Measurements from ENCODE around the gene ELN. TPM values are rescaled to one million over a fixed set of nuclear protein-coding genes. Genes with fewer than 3 reads are reported as not detected.

ELN gene
- total RNA-seq, 1 donor from 2014 or later: 0.47 TPM

DNA sequence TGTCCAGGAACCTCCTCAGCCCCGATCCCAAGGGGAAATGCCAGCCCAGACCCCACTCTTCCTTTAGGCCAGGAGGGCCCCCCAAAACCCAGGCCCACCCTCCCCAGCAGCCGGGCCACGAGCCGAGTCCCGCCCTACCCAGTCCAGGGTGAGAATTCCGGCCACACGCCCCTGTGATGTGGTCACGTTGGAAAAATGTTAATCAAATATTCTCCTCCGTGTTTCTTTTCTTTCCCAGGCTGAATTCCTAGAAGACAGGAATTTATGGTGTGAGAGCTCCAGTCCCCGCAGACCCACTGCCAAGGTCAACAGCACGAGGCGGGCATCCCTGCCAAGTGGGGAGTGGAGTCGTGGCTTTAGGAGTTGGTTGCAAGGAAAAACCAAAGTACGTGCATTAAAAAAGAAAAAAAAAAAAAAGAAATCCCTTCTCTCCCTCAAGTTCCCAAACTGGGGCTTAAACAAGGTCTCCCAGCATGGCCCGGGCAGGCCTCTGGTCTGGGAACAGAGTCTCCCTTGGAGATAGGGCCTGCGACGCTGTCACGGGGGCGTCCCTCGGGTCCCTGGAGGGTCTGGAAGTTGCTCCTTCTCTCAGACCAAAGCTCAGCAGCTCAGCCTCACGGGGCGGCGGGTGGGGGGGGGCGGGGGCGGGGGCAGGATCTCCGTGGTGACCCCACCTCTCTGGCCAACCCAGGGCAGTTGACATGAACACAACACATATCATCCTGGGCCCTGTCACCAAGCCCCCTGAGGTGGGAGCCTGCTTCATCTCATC is 28.1 kb upstream of the ELN start:
- DNase-seq (ENCODE audit: low spot score): no peak
- Histone ChIP-seq H3K79me2 (ENCODE audit: low read depth) (no peaks in the 10 kb centered on the region), H3K4me3 (no peak overlapping the region), H3K9ac (no peak overlapping the region), H3K27ac (no peak overlapping the region), H2AFZ (replicated peaks) (no peak overlapping the region), H3K36me3 (no peaks in the 10 kb centered on the region), H3K4me2 (no peak overlapping the region), H3F3A (ENCODE audit: low read depth) (no peaks in the 10 kb centered on the region), H4K20me1 (ENCODE audit: low read depth) (no peaks in the 10 kb centered on the region), H3K27me3 (no peaks in the 10 kb centered on the region), H3K4me1 (no peaks in the 10 kb centered on the region), H3K9me3 (ENCODE audit: low read depth) (no peaks in the 10 kb centered on the region)
- H3K4me3 Mint-ChIP-seq: no peak overlapping the region
- peaks cover 10% of the 10 kb centered on the region for H3K9me3 Mint-ChIP-seq
- H3K27me3 Mint-ChIP-seq (ENCODE audit: insufficient read depth, low read depth): peaks cover 5% of the 10 kb centered on the region
- TF ChIP-seq, protein P1, sequence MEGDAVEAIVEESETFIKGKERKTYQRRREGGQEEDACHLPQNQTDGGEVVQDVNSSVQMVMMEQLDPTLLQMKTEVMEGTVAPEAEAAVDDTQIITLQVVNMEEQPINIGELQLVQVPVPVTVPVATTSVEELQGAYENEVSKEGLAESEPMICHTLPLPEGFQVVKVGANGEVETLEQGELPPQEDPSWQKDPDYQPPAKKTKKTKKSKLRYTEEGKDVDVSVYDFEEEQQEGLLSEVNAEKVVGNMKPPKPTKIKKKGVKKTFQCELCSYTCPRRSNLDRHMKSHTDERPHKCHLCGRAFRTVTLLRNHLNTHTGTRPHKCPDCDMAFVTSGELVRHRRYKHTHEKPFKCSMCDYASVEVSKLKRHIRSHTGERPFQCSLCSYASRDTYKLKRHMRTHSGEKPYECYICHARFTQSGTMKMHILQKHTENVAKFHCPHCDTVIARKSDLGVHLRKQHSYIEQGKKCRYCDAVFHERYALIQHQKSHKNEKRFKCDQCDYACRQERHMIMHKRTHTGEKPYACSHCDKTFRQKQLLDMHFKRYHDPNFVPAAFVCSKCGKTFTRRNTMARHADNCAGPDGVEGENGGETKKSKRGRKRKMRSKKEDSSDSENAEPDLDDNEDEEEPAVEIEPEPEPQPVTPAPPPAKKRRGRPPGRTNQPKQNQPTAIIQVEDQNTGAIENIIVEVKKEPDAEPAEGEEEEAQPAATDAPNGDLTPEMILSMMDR (IDR thresholded peaks at IDR 0.05): no peak
- no peak for TF ChIP-seq EZH2phosphoT487 (IDR thresholded peaks at IDR 0.05)
- no peak for TF ChIP-seq EZH2 (IDR thresholded peaks at IDR 0.05)
- H3K27ac Mint-ChIP-seq: no peak overlapping the region
- H3K4me1 Mint-ChIP-seq: peaks cover 2% of the 10 kb centered on the region
- peaks cover 1% of the 10 kb centered on the region for H3K36me3 Mint-ChIP-seq

DNA sequence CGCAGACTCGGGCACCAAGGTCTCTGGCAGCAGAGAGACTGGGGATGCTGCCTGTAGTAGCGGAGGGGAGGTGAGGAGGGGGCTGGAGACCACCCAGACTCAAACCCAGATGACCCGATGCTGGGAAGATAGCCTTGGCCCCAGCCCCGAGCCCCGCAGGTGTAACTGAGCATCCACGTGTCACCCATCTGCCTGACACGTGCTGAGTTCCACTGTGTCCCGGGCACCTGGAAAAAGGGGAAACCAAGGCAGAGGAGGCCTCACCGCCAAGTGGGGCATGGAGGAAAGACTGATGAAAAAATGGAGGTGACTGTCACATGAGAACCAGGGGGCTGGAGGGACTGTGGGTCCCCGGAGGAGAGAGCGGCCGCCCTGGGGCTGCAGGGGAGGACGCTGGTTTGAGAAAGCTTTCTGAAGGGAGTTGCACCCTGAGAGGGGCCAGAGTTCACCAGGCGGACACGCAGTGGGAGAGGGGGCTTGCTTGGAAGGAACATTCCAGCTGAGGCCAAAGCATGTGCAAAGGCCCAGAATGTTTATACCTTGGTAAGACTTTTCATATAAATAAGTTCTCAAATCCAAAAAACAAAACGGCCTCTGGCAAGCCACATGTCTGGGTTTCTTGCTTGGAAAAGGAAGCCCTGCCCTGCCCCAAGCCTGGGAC is 27.4 kb upstream of the ELN start:
- Histone ChIP-seq H3K27ac (no peak overlapping the region), H3K4me1 (no peaks in the 10 kb centered on the region), H3K79me2 (ENCODE audit: low read depth) (no peaks in the 10 kb centered on the region), H4K20me1 (ENCODE audit: low read depth) (no peaks in the 10 kb centered on the region), H3F3A (ENCODE audit: low read depth) (no peaks in the 10 kb centered on the region), H3K4me3 (no peak overlapping the region), H3K9me3 (ENCODE audit: low read depth) (no peaks in the 10 kb centered on the region), H3K9ac (no peak overlapping the region), H3K4me2 (no peak overlapping the region), H3K27me3 (no peaks in the 10 kb centered on the region), H3K36me3 (no peaks in the 10 kb centered on the region), H2AFZ (replicated peaks) (no peak overlapping the region)
- peaks cover 2% of the 10 kb centered on the region for H3K27me3 Mint-ChIP-seq (ENCODE audit: insufficient read depth, low read depth)
- H3K9me3 Mint-ChIP-seq: peaks cover 2% of the 10 kb centered on the region
- no peak overlapping the region for H3K27ac Mint-ChIP-seq
- no peaks in the 10 kb centered on the region for H3K36me3 Mint-ChIP-seq
- DNase-seq (ENCODE audit: low spot score): no peak
- TF ChIP-seq, protein P1 (IDR thresholded peaks at IDR 0.05): no peak
- TF ChIP-seq EZH2phosphoT487 (IDR thresholded peaks at IDR 0.05) (no peak), EZH2 (IDR thresholded peaks at IDR 0.05) (no peak)
- no peak overlapping the region for H3K4me3 Mint-ChIP-seq
- peaks cover 2% of the 10 kb centered on the region for H3K4me1 Mint-ChIP-seq

DNA sequence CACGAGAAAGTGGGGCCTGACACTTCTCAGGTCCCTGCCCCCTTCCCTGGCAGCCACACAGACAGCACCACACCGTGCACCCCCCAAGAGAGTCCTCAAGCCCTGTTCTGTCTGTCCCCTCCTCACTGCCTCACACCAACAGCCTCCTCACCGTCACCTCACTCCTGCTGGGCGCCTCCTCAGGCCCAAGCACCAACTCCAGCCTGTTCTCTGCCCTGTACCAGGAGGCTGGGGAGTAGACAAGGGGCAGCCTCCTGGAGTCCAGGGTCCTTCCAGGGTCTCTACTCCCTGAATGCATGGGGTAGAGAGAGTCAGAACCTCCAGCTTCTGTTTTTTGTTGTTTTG is 26.9 kb upstream of the ELN start:
- Mint-ChIP-seq H3K4me1 (peaks cover 2% of the 10 kb centered on the region), H3K27me3 (ENCODE audit: insufficient read depth, low read depth) (peaks cover 1% of the 10 kb centered on the region), H3K4me3 (no peak overlapping the region), H3K9me3 (no peaks in the 10 kb centered on the region), H3K27ac (no peak overlapping the region), H3K36me3 (no peaks in the 10 kb centered on the region)
- no peaks in the 10 kb centered on the region for H3F3A ChIP-seq (ENCODE audit: low read depth)
- no peak overlapping the region for H3K4me3 ChIP-seq
- H3K79me2 ChIP-seq (ENCODE audit: low read depth): no peaks in the 10 kb centered on the region
- no peaks in the 10 kb centered on the region for H3K27me3 ChIP-seq
- no peaks in the 10 kb centered on the region for H4K20me1 ChIP-seq (ENCODE audit: low read depth)
- H3K9ac ChIP-seq: no peak overlapping the region
- no peak overlapping the region for H3K27ac ChIP-seq
- DNase-seq (ENCODE audit: low spot score): no peak
- no peaks in the 10 kb centered on the region for H3K4me1 ChIP-seq
- TF ChIP-seq EZH2phosphoT487 (IDR thresholded peaks at IDR 0.05): no peak
- no peak for TF ChIP-seq EZH2 (IDR thresholded peaks at IDR 0.05)
- TF ChIP-seq, protein P1 (IDR thresholded peaks at IDR 0.05): no peak
- H3K36me3 ChIP-seq: no peaks in the 10 kb centered on the region
- no peak overlapping the region for H3K4me2 ChIP-seq
- no peaks in the 10 kb centered on the region for H3K9me3 ChIP-seq (ENCODE audit: low read depth)
- no peak overlapping the region for H2AFZ ChIP-seq (replicated peaks)
